Measurements from ENCODE around the gene ZFR2. TPM values are rescaled to one million over a fixed set of nuclear protein-coding genes. Genes with fewer than 3 reads are reported as not detected.

The ZFR2 gene
- total RNA-seq, 1 experiment from 2014 or later = 1.7 TPM

- Histone ChIP-seq H3K27ac (ENCODE audit: low read depth, low read length, poor library complexity, severe bottlenecking) (no peak overlapping the region), H3K4me1 (ENCODE audit: insufficient read depth, low read length, poor library complexity, severe bottlenecking) (no peaks in the 10 kb centered on the region), H3K9me3 (ENCODE audit: low read depth, low read length, poor library complexity, severe bottlenecking) (no peaks in the 10 kb centered on the region), H3K36me3 (ENCODE audit: insufficient read depth, low read length, poor library complexity, severe bottlenecking) (no peaks in the 10 kb centered on the region), H3K27me3 (replicated peaks; ENCODE audit: insufficient read depth, low read depth, low read length, poor library complexity) (no peaks in the 10 kb centered on the region), H3K4me3 (ENCODE audit: low read depth, low read length, poor library complexity, severe bottlenecking) (no peak overlapping the region)
- DNase-seq (ENCODE audit: low spot score) = peak; percentile 78
- intact Hi-C loops (cut with micrococcal nuclease; ENCODE audit: unreplicated experiment) = no loop called here
- ChIA-PET CTCF (interaction anchor here (0.6 to 1.0 kb wide), 3 partner anchors 9 to 26 kb away, joined by 3 to 4 read pairs (median 3); no protein-coding TSS in a partner anchor), POLR2A (ENCODE audit: low non-redundant PET) (no interaction called here)
- no TSS peak for BruUV-seq (replicated peaks)
- TF ChIP-seq EZH2 (IDR thresholded peaks at IDR 0.05; ENCODE audit: borderline replicate concordance, low read depth, low read length, poor library complexity, severe bottlenecking) = no peak
- peak; percentile 99 for TF ChIP-seq CTCF (conservative IDR thresholded peaks at IDR 0.05; ENCODE audit: low read depth, low read length)
Measured at GRCh38 chr19:3821857-3822364, 46.9 kb downstream of the ZFR2 start.

- TF ChIP-seq EZH2 (IDR thresholded peaks at IDR 0.05; ENCODE audit: borderline replicate concordance, low read depth, low read length, poor library complexity, severe bottlenecking) (no peak), CTCF (conservative IDR thresholded peaks at IDR 0.05; ENCODE audit: low read depth, low read length) (no peak)
- intact Hi-C loops (cut with micrococcal nuclease; ENCODE audit: unreplicated experiment) = no loop called here
- BruUV-seq (replicated peaks) = no TSS peak
- H3K36me3 ChIP-seq (ENCODE audit: insufficient read depth, low read length, poor library complexity, severe bottlenecking) = no peaks in the 10 kb centered on the region
- no peaks in the 10 kb centered on the region for H3K9me3 ChIP-seq (ENCODE audit: low read depth, low read length, poor library complexity, severe bottlenecking)
- ChIA-PET POLR2A (ENCODE audit: low non-redundant PET) (no interaction called here), CTCF (interaction anchor here (0.7 kb wide), 1 partner anchor 8 kb away, joined by 3 read pairs; no protein-coding TSS in a partner anchor)
- no peak overlapping the region for H3K4me3 ChIP-seq (ENCODE audit: low read depth, low read length, poor library complexity, severe bottlenecking)
- no peak overlapping the region for H3K27ac ChIP-seq (ENCODE audit: low read depth, low read length, poor library complexity, severe bottlenecking)
- no peak for DNase-seq (ENCODE audit: low spot score)
- H3K4me1 ChIP-seq (ENCODE audit: insufficient read depth, low read length, poor library complexity, severe bottlenecking) = no peaks in the 10 kb centered on the region
- H3K27me3 ChIP-seq (replicated peaks; ENCODE audit: insufficient read depth, low read depth, low read length, poor library complexity) = no peaks in the 10 kb centered on the region
Measured at GRCh38 chr19:3821156-3821555, 47.7 kb downstream of the ZFR2 start.

GRCh38 chr19:3819989-3820388, 48.8 kb downstream of the ZFR2 start:
- BruUV-seq (replicated peaks) = no TSS peak

More at GRCh38 chr19:3819989-3820388, 48.8 kb downstream of the ZFR2 start:
- CTCF ChIA-PET = interaction anchor here (0.6 kb wide), 1 partner anchor 95 kb away, joined by 5 read pairs; no protein-coding TSS in a partner anchor
- intact Hi-C loops (cut with micrococcal nuclease; ENCODE audit: unreplicated experiment) = loop anchor here (10.0 kb wide), 1 partner anchor 165 kb away; no protein-coding TSS in a partner anchor
- no peak for TF ChIP-seq EZH2 (IDR thresholded peaks at IDR 0.05; ENCODE audit: borderline replicate concordance, low read depth, low read length, poor library complexity, severe bottlenecking)
- no peak for TF ChIP-seq CTCF (conservative IDR thresholded peaks at IDR 0.05; ENCODE audit: low read depth, low read length)
- Histone ChIP-seq H3K4me1 (ENCODE audit: insufficient read depth, low read length, poor library complexity, severe bottlenecking) (no peaks in the 10 kb centered on the region), H3K27me3 (replicated peaks; ENCODE audit: insufficient read depth, low read depth, low read length, poor library complexity) (no peaks in the 10 kb centered on the region), H3K9me3 (ENCODE audit: low read depth, low read length, poor library complexity, severe bottlenecking) (no peaks in the 10 kb centered on the region), H3K4me3 (ENCODE audit: low read depth, low read length, poor library complexity, severe bottlenecking) (no peak overlapping the region), H3K27ac (ENCODE audit: low read depth, low read length, poor library complexity, severe bottlenecking) (no peak overlapping the region), H3K36me3 (ENCODE audit: insufficient read depth, low read length, poor library complexity, severe bottlenecking) (no peaks in the 10 kb centered on the region)
- POLR2A ChIA-PET (ENCODE audit: low non-redundant PET) = no interaction called here
- no peak for DNase-seq (ENCODE audit: low spot score)
